Mammary epithelial cell (primary cell): ENCODE data around the gene CTTNBP2NL.

ENCODE experiments used
- CTCF ChIP-seq, 2 donors: IDR thresholded peaks in 1 of 2; conservative IDR thresholded peaks in 1 of 2; 2 replicates each; pipeline ENCODE4 v1.5.1; 2011 to 2012; ENCODE audit warnings: inconsistent platforms in 2 of 2, low read length in 2 of 2, mild to moderate bottlenecking in 2 of 2, control low read depth in 1 of 2, low read depth in 1 of 2; ENCODE audit not compliant: insufficient read depth in 1 of 2; ENCODE audit errors: extremely low read depth in 1 of 2
- EZH2 ChIP-seq: IDR thresholded peaks from 2 replicates; pipeline ENCODE4 v1.6.1; 2012; ENCODE audit warnings: low read length, inconsistent platforms, borderline replicate concordance

GRCh38 chr1:112440574-112440973 lies 44.6 kb downstream of the CTTNBP2NL start:
- TF ChIP-seq CTCF (conservative IDR thresholded peaks at IDR 0.05 in 1 of 2, IDR thresholded peaks at IDR 0.05 in 1 of 2; ENCODE audit: extremely low read depth in 1 of 2, insufficient read depth in 1 of 2, low read depth in 1 of 2, low read length in 2 of 2) (no peak), EZH2 (no peak)
